ENCODE measurements around the gene KDM4C. TPM values are rescaled to one million over a fixed set of nuclear protein-coding genes. Genes with fewer than 3 reads are reported as not detected.

KDM4C gene
- total RNA-seq, 4 donors from 2014 or later = 39.0 to 113 (median 43.9) TPM

- no peaks in the 10 kb centered on the region for H3K4me1 ChIP-seq
- WGBS = 78% methylated on average over 6 of the region's 6 CpGs
- no peaks in the 10 kb centered on the region for H3K9me3 ChIP-seq
- no peak overlapping the region for H3K27ac ChIP-seq
- no peak for DNase-seq (ENCODE audit: low spot score in 2 of 2)
- TF ChIP-seq POLR2A (IDR thresholded peaks at IDR 0.05) (no peak), EP300 (IDR thresholded peaks at IDR 0.05) (no peak), POLR2AphosphoS5 (IDR thresholded peaks at IDR 0.05) (no peak), CTCF (IDR thresholded peaks at IDR 0.05) (no peak)
- no peak overlapping the region for H3K4me3 ChIP-seq
- H3K36me3 ChIP-seq = peaks cover 14% of the 10 kb centered on the region
- H3K27me3 ChIP-seq = no peaks in the 10 kb centered on the region
These were observed 80.4 kb downstream of the KDM4C start for GRCh38 chr9:6838158-6838557.

GRCh38 chr9:6842584-6842947, 84.8 kb downstream of the KDM4C start:
- H3K27me3 ChIP-seq = no peaks in the 10 kb centered on the region
- H3K4me3 ChIP-seq = no peak overlapping the region
- TF ChIP-seq CTCF (IDR thresholded peaks at IDR 0.05) (no peak), POLR2A (IDR thresholded peaks at IDR 0.05) (no peak), EP300 (IDR thresholded peaks at IDR 0.05) (no peak), POLR2AphosphoS5 (IDR thresholded peaks at IDR 0.05) (no peak)
- H3K36me3 ChIP-seq = peaks cover 2% of the 10 kb centered on the region
- DNase-seq (ENCODE audit: low spot score in 2 of 2) = no peak
- no peaks in the 10 kb centered on the region for H3K4me1 ChIP-seq
- no peaks in the 10 kb centered on the region for H3K9me3 ChIP-seq
- WGBS = 48% methylated on average over 3 of the region's 3 CpGs
- no peak overlapping the region for H3K27ac ChIP-seq

- TF ChIP-seq EP300 (IDR thresholded peaks at IDR 0.05) = no peak
- TF ChIP-seq POLR2AphosphoS5 (IDR thresholded peaks at IDR 0.05) = no peak
- TF ChIP-seq CTCF (IDR thresholded peaks at IDR 0.05) = no peak
- no peak for TF ChIP-seq POLR2A (IDR thresholded peaks at IDR 0.05)
- Histone ChIP-seq H3K4me1 (no peaks in the 10 kb centered on the region), H3K27me3 (no peaks in the 10 kb centered on the region), H3K27ac (no peak overlapping the region), H3K4me3 (no peak overlapping the region), H3K9me3 (no peaks in the 10 kb centered on the region), H3K36me3 (peaks cover 2% of the 10 kb centered on the region)
- 91% methylated on average over 4 of the region's 4 CpGs for WGBS
- DNase-seq (ENCODE audit: low spot score in 2 of 2) = no peak
These were observed 86.0 kb downstream of the KDM4C start for GRCh38 chr9:6843742-6844141.

- 90% methylated on average over 4 of the region's 4 CpGs for whole genome bisulfite sequencing
- Histone ChIP-seq H3K27ac (no peak overlapping the region), H3K27me3 (no peaks in the 10 kb centered on the region), H3K4me1 (no peaks in the 10 kb centered on the region), H3K4me3 (no peak overlapping the region), H3K9me3 (no peaks in the 10 kb centered on the region), H3K36me3 (peaks cover 2% of the 10 kb centered on the region)
- no peak for TF ChIP-seq CTCF (IDR thresholded peaks at IDR 0.05)
- no peak for TF ChIP-seq POLR2A (IDR thresholded peaks at IDR 0.05)
- no peak for TF ChIP-seq EP300 (IDR thresholded peaks at IDR 0.05)
- TF ChIP-seq POLR2AphosphoS5 (IDR thresholded peaks at IDR 0.05) = no peak
- no peak for DNase-seq (ENCODE audit: low spot score in 2 of 2)
These were observed 86.5 kb downstream of the KDM4C start for GRCh38 chr9:6844267-6844666.

GRCh38 chr9:6845128-6845826, 87.5 kb downstream of the KDM4C start:
- 92% methylated on average over 8 of the region's 8 CpGs for WGBS
- Histone ChIP-seq H3K27me3 (no peaks in the 10 kb centered on the region), H3K4me3 (no peak overlapping the region), H3K9me3 (no peaks in the 10 kb centered on the region), H3K36me3 (peaks cover 11% of the 10 kb centered on the region), H3K4me1 (no peaks in the 10 kb centered on the region), H3K27ac (no peak overlapping the region)
- TF ChIP-seq POLR2A (IDR thresholded peaks at IDR 0.05) (no peak), POLR2AphosphoS5 (IDR thresholded peaks at IDR 0.05) (no peak), CTCF (IDR thresholded peaks at IDR 0.05) (no peak), EP300 (IDR thresholded peaks at IDR 0.05) (no peak)
- DNase-seq (ENCODE audit: low spot score in 2 of 2) = no peak
